ENCODE data around the gene TRIM41.

Gene TRIM41

GRCh38 chr5:181233801-181234454, 10.8 kb downstream of the TRIM41 start:
- no peak for DNase-seq

DNA sequence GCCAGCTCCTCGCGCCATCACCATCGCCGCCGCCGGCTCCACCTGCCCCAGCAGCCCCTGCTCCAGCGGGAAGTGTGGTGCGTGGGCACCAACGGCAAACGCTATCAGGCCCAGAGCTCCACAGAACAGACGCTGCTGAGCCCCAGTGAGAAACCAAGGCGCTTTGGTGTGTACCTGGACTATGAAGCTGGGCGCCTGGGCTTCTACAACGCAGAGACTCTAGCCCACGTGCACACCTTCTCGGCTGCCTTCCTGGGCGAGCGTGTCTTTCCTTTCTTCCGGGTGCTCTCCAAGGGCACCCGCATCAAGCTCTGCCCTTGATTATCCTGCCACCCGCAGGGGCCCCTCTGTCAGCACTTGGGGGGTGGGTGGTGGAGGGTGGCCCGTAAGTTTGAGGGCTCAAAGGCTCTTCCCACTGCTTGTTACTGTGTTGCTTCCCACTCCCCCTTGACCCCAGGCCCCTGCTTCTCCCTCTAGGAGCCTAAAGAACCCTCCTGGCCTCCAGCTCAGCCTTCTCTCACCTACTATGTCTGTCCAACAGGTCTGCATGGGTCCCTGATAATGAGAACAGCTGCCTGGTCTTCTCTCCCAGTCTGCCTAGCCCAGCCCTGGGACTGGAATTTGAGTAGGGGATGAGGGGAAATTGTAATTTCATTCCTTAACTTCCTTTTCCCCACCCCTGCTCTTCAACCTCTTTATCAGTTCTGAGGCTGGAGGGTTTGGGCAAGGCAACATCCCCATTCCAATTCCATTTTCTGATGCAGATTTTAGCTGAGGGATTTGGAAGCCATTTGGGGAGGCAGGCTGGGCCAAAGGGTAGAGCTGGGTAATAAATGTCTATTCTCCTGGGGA, 11.6 kb downstream of the TRIM41 start:
- DNase-seq, result no peak

DNA sequence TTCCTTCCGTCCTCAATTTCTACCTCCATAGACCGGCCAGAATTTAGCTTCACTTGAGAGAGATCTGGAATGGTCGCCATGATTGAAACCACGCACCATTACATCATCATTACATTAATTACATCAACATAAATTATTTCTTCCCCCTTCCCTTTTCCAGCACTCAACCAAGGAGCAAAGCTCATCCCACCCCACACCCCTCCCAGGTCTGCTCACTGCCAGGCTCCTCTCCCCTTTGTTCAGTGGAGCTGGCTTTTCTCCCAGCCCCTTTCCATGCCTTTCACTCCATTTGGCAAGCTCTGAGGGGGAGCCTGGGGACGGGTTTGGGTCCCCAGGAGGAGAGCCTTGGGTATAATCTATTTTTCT, 12.2 kb downstream of the TRIM41 start:
- DNase-seq, result no peak

GRCh38 chr5:181235689-181236366, 12.7 kb downstream of the TRIM41 start:
- DNase-seq, result no peak

- no peak for DNase-seq
These were observed 13.4 kb downstream of the TRIM41 start for GRCh38 chr5:181236471-181236870.

DNA sequence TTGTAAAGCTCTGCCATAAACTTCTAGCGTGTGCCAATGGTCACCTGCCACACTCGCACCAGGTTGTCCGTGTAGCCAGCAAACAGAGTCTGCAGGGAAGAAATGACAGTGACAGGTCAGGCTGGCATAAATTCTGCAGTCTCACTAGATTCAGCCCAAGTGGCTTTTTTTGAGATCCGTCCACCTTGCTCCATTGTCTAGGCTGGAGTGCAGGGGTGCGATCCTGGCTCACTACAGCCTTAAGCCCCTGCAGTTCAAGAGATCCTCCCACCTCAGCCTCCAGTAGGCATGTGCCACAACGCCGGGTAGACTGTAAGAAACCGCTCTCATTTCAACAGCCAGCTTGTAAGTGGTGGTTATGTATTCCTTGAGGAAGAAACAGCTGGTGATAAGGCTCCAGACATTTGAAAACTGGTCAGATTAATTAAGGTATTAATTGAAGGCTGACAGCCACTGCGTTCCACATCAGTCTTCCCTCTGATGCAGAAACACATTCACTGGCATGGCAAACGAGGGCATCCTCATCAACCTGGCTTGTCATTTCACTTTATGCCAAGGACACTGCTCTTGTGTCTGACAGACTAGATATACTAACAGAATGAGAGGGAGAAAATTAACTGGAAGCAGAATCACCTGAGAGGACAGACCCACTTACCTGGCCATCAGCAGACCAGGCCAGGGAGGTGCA, 14.0 kb downstream of the TRIM41 start:
- DNase-seq, result no peak

- no peak for DNase-seq
These were observed 14.8 kb downstream of the TRIM41 start for GRCh38 chr5:181237729-181238385.

- no peak for DNase-seq
These were observed 16.1 kb downstream of the TRIM41 start for GRCh38 chr5:181239062-181239663.

DNA sequence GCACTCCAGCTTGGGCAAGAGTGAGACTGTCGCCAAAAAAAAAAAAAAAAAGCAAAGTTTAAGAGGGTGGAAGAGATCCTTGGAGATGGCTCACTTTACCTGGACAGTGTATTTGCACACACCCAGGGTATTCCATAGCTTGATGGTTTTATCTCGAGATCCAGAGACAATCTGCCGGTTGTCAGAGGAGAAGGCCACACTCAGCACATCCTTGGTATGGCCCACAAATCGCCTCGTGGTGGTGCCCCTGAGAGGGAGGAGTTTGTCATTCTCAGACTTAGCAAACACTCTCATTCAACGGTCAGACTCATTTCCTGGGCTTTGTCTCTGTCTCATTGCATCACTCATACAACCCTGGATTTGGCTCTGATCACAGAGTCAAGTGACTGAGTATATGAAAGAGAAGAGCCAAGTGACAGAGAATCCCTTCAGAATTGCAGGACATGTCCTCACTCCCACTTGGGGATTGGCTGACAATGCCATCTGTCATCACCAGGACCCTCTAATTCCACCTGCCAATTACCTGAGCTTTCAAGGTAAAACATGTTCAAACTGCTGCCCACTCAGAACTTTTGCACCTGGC, 18.4 kb downstream of the TRIM41 start:
- no peak for DNase-seq

DNA sequence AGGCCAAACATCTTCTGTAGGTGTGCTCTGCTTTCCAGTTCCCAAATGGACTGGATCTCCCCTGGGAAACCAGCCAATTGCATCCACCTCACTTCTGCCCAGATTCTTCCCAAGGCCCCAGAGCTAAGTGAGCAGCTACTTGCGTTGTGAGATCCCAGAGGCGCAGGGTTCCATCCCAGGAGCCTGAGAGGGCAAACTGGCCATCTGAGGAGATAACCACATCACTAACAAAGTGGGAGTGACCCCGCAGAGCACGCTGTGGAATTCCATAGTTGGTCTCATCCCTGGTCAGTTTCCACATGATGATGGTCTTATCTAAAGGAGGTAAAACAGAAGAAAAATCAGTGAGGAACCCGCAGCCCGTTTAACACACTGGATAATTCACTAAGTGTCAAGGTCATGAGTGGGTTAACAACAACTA, 19.0 kb downstream of the TRIM41 start:
- no peak for DNase-seq

GRCh38 chr5:181243018-181243563, 20.0 kb downstream of the TRIM41 start:
- no peak for DNase-seq

DNA sequence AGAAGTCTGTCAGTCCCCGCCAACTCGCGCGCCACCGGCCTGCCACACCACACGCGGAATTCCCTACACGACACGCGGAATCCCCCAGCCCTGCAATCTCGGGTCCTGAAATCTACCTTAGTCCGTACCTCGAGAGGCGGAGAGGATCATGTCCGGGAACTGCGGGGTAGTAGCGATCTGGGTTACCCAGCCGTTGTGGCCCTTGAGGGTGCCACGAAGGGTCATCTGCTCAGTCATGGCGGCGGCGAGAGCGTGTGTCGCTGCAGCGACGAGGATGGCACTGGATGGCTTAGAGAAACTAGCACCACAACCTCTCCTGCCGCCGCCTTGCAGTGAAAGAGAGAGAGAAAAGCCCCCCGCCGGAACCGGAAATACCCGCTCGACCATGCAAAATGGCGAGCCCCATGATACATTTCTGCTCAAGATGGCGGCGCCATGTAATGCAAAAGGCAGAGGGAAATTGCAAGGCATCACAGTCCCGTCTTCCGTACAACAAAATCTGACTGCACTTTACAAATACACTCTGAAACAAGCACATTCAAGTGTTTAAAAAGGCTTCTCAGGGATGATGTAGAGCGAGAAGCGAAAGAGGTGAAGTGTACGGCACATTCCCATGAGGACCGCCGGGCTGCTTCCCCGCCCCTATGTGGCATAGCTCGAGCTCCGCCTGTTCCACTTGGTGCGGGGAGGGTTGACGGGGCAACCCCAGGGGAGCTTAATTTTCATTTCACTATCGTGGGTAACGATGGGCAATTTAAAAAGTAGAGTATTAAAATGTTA, 20.7 kb downstream of the TRIM41 start, which contains the start of gene RACK1:
RACK1 (minus strand) TSS at position 343 of the 780 bp plus-strand sequence; CDS start at position 237, 106 bp downstream.
- no peak for DNase-seq

DNA sequence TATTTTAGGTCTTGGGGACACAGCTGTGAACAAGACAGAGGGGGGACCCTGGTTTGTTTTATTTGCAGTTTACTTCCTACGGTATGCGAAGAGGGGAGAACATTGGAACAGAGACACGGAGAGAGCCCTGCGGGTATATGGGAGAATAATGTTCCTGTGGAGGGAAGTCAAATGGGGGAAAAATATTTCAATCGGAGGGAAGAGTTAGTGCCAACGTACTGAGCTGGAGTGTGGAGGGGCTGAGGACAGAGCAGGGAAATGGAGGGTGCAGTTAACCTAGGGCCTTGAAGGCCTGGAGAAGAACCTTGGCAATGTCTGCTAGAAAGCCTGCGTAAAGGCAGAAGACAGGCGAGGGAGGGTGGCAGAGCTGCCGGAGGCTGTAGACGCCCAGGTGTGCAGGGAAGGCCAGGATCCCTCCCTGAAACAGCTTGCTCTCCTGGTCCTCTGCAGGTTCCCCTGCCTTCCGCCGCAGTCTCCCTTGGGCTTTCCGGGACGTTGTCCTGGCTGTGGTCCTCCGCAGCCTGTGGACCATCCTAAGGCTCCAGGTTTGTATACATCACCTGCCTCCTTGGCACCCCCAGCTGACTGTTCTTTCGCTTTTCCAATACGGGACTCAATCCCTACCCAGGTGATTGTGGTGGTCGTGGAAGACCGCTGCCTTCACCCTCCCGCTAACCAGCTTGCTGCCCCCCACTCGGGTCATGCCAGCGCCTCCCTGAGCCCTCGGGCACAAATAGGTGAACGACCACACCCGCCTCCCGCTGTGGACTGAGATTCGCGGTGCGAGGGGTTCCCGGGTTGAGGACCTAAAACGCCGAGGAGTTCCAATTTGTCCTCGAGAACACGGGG, 22.6 kb downstream of the TRIM41 start:
- DNase-seq, result no peak

GRCh38 chr5:181246276-181247049, 23.4 kb downstream of the TRIM41 start:
- DNase-seq, result no peak

- no peak for DNase-seq
These were observed 25.2 kb downstream of the TRIM41 start for GRCh38 chr5:181248277-181248676.

DNA sequence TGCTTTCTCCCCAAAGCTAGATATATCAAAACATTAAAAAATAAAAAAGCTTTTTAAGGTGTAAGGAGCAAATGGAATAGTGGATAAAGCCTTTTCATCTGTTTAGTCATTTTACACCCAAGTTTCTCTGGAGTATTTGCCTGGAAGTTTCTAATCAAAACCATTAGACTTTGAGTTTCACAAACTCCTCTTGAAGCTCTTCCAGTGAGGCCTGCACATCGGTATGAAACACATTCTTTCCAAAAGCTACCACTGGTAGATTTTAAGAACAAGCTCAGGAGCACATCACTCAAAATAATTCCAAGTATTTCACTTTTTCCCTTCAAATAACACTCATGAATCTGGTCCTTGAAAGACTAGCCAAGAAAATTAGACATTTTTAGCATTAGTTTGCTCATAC, 32.2 kb downstream of the TRIM41 start:
- DNase-seq, result no peak

DNA sequence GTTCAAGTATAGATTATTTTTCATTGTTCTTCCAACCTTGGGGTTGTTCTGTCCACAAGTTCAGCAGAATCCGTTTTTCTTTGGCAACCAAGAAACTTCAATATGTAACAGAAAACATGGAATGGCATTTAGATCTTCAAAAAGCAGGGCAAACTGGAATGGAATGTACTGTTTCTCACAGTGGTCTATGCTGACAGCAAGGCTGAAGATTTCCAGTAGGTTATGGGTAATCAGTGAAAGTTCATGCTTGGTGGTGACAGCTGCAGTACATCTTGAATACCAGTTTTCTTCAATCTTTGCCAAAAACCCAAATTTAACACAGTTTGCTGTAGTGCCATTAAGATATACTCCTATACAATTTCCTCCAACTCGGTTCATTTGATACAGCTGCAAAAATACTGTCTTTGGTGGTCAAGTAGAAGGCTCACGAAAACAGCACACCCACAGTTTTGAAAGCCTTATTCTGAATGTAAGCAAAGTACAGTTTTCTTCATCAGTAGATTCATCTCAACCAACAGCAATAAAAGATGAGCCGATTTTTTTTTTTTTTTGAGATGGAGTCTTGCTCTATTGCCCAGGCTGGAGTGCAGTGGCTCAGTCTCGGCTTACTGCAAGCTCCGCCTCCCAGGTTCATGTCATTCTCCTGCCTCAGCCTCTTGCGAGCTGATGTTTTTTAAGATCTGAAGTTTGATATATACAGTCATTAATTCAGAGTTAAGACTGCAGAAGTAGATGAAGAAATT, 32.9 kb downstream of the TRIM41 start:
- no peak for DNase-seq

GRCh38 chr5:181258576-181258975, 35.5 kb downstream of the TRIM41 start:
- DNase-seq, result no peak
